ENCODE data around the gene CLTRN. TPM values are rescaled to one million over a fixed set of nuclear protein-coding genes. Genes with fewer than 3 reads are reported as not detected.

The CLTRN gene
- total RNA-seq, 2 donors from 2014 or later: 1.8 to 8.5 TPM

DNA sequence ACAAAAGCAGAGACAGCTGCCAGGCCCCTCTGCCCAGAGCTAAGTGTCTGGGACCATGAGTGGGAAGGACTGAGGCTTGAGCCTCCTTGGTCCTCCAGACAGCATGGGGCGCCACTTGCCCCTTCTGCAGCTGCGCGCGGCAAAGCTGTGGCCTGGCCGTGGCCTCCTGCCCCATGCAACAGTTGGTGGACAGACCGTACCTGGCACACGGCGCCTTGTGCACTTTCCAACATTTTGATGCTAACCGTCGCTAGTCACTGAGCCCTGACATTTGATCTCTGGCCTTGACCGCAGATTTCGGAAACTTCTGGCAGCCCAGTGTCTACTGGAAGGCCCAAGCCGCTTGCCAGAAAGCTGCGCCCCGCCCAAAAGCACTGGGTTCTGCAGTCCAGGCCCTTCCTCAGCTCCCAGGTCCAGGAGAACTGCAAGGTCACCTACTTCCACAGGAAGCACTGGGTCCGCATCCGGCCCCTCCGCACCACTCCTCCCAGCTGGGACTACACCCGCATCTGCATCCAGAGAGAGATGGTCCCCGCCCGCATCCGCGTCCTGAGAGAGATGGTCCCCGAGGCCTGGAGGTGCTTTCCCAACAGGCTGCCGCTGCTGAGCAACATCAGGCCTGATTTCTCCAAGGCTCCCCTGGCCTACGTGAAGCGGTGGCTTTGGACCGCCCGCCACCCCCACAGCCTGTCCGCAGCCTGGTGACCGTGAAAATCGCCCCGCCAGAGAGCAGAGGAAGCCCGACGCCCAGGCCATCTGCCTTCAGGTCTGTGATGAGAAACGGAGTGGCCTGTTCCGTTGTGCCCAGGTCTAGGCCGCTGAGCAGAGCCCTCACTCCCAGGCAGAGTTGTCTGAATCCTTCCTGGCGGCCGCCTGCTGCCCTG, 38.1 kb upstream of the CLTRN start:
- H3K4me3 Mint-ChIP-seq: no peak overlapping the region
- DNase-seq: no peak
- H3K27me3 ChIP-seq (ENCODE audit: control insufficient read depth, insufficient read depth, low read length, poor library complexity, severe bottlenecking): no peaks in the 10 kb centered on the region
- H3K4me1 ChIP-seq (ENCODE audit: control insufficient read depth, insufficient read depth, low read length): no peaks in the 10 kb centered on the region
- H3K36me3 ChIP-seq (ENCODE audit: control insufficient read depth, insufficient read depth, low read length): peaks cover 15% of the 10 kb centered on the region
- H3K4me1 Mint-ChIP-seq: no peaks in the 10 kb centered on the region
- TF ChIP-seq CTCF (conservative IDR thresholded peaks at IDR 0.05): no peak
- peaks cover 24% of the 10 kb centered on the region for H3K36me3 Mint-ChIP-seq (ENCODE audit: low read depth)
- H3K27me3 Mint-ChIP-seq (ENCODE audit: insufficient read depth): no peaks in the 10 kb centered on the region
- no peaks in the 10 kb centered on the region for H3K9me3 Mint-ChIP-seq
- WGBS, 2 experiments (ENCODE audit: insufficient coverage in 1 of 2, insufficient read length in 1 of 2): 96 to 100% methylated on average over 5 to 40 of the region's 40 CpGs
- no peak overlapping the region for H3K9ac ChIP-seq (ENCODE audit: extremely low read depth, low read length, poor library complexity, severe bottlenecking)
- no peak overlapping the region for H3K27ac ChIP-seq (ENCODE audit: low read depth, low read length)
- no peak overlapping the region for H3K4me3 ChIP-seq (ENCODE audit: low read length)
- H3K9me3 ChIP-seq (ENCODE audit: control insufficient read depth, low read length): no peaks in the 10 kb centered on the region
- no peak overlapping the region for H3K27ac Mint-ChIP-seq

DNA sequence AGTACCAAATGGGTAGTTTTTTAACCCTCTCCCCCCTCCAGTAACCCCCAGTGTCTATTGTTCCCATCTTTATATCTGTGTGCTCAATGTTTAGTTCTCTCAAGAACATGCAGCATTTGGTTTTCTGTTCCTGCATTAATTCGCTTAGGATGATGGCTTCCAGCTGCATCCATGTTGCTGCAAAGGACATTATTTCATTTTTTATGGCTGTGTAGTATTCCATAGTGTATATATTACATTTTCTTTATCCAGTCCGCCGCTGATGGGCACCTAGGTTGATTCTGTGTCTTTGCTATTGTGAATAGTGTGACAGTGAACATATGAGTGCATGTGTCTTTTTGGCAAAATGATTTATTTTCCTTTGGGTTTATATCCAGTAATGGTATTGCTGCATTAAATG, 31.9 kb upstream of the CLTRN start:
- no peak overlapping the region for H3K9ac ChIP-seq (ENCODE audit: extremely low read depth, low read length, poor library complexity, severe bottlenecking)
- H3K27ac ChIP-seq (ENCODE audit: low read depth, low read length): no peak overlapping the region
- no peak for TF ChIP-seq CTCF (conservative IDR thresholded peaks at IDR 0.05)
- WGBS, 2 experiments (ENCODE audit: insufficient coverage in 1 of 2, insufficient read length in 1 of 2): 98% methylated on average over 3 of the region's 3 CpGs; no CpG with 5 or more reads in 1 of the 2 experiments
- H3K4me3 Mint-ChIP-seq: no peak overlapping the region
- H3K36me3 Mint-ChIP-seq (ENCODE audit: low read depth): peaks cover 47% of the 10 kb centered on the region
- no peaks in the 10 kb centered on the region for H3K27me3 Mint-ChIP-seq (ENCODE audit: insufficient read depth)
- H3K4me3 ChIP-seq (ENCODE audit: low read length): no peak overlapping the region
- H3K9me3 ChIP-seq (ENCODE audit: control insufficient read depth, low read length): no peaks in the 10 kb centered on the region
- no peak overlapping the region for H3K27ac Mint-ChIP-seq
- peaks cover 38% of the 10 kb centered on the region for H3K36me3 ChIP-seq (ENCODE audit: control insufficient read depth, insufficient read depth, low read length)
- H3K27me3 ChIP-seq (ENCODE audit: control insufficient read depth, insufficient read depth, low read length, poor library complexity, severe bottlenecking): no peaks in the 10 kb centered on the region
- no peaks in the 10 kb centered on the region for H3K9me3 Mint-ChIP-seq
- no peak for DNase-seq
- H3K4me1 Mint-ChIP-seq: no peaks in the 10 kb centered on the region
- no peaks in the 10 kb centered on the region for H3K4me1 ChIP-seq (ENCODE audit: control insufficient read depth, insufficient read depth, low read length)

DNA sequence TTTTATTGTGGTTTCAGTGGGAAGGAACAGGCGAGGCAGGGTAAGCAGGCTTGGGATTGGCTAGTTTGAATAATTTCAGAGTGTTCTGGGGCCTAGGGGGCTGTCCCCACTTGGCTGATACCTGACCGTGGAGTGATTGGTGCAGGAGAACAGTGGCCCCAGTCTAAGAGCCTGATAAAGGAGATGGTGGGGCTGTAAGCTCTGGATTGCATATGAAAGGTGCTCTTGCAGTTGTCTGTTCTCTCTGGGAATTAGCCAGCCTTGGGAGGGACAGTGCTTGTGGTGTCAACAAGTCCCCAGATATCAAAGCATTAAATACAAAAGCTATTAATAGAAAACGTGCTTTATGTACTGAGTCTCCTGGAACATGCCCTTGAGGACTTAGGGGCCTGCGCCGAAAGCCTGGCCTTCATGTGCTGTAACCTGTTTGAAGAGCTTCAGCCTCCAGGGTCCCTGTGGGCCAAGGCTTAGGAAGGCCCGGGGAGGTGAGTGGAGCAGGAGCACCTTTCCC, 30.4 kb upstream of the CLTRN start:
- H3K9ac ChIP-seq (ENCODE audit: extremely low read depth, low read length, poor library complexity, severe bottlenecking): no peak overlapping the region
- TF ChIP-seq CTCF (conservative IDR thresholded peaks at IDR 0.05): no peak
- no peaks in the 10 kb centered on the region for H3K9me3 ChIP-seq (ENCODE audit: control insufficient read depth, low read length)
- Mint-ChIP-seq H3K4me3 (no peak overlapping the region), H3K4me1 (no peaks in the 10 kb centered on the region), H3K27me3 (ENCODE audit: insufficient read depth) (no peaks in the 10 kb centered on the region), H3K36me3 (ENCODE audit: low read depth) (peaks cover 46% of the 10 kb centered on the region), H3K27ac (no peak overlapping the region), H3K9me3 (no peaks in the 10 kb centered on the region)
- no peak overlapping the region for H3K27ac ChIP-seq (ENCODE audit: low read depth, low read length)
- H3K27me3 ChIP-seq (ENCODE audit: control insufficient read depth, insufficient read depth, low read length, poor library complexity, severe bottlenecking): no peaks in the 10 kb centered on the region
- H3K36me3 ChIP-seq (ENCODE audit: control insufficient read depth, insufficient read depth, low read length): peaks cover 46% of the 10 kb centered on the region
- no peaks in the 10 kb centered on the region for H3K4me1 ChIP-seq (ENCODE audit: control insufficient read depth, insufficient read depth, low read length)
- H3K4me3 ChIP-seq (ENCODE audit: low read length): no peak overlapping the region
- no peak for DNase-seq
- 92 to 97% methylated on average over 2 to 6 of the region's 6 CpGs for WGBS, 2 experiments (ENCODE audit: insufficient coverage in 1 of 2, insufficient read length in 1 of 2)
